NCI-H1092 treated with DMSO at 0.1 percent for 48 hours (cell line): ENCODE data around the gene MT1F.

Experiments
- DNase-seq: peaks from one replicate; lab custom pipeline; 2025; lab: John Stamatoyannopoulos, UW

The MT1F gene

DNA sequence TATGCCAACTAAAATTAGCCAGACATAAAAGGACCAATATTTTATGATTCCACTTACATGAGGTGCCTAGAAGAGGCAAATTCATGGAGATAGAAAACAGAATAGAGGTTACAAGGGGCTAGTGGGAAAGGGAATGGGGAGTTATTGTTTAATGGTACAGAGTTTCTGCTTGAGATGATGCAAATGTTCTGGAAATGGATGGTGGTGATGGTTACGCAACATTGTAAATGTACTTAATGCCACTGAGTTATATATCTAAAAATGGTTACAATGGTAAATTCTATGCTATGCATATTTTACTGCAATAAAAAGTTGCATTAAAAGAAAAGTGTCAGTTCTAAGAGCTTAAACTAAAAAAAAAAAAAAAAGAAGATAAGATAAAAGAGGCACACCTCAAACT lies 42.4 kb downstream of the MT1F start:
- DNase-seq = no peak

DNA sequence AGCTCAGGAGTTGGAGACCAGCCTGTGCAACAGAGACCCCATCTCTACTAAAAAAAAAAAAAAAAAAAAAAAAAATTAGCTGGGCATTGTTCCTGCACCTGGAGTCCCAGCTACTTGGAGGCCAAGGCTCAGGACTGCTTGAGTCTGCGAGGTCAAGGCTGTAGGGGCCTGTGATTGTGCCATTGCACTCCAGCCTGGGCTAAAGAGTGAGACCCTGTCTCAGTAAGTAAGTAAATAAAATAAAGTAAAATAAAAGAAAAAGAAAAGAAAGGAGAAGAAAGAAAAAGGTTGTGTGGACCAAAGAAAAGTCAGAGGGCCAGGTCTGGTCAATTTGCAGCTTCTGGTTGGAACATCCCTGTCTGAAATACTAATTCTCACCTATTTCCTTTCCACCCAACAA lies 42.9 kb downstream of the MT1F start:
- DNase-seq = no peak

DNA sequence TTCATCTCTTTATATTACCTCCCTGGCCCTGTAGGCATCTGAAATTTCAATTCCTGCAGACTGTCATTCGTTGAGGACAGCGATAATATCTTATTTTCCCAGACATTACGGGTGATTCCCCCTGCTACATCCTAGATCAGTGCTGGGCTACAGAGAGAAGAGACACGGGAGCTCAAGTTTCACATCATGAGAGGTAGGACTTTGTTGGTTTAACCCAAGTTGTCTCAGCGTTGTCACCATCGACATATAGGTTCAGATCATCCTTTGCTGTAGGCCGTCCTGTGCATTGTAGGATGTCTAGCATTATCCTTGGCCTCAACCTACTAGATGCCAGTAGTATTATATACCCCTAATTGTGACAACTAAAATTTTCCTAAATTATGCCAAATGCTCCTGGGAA lies 43.8 kb downstream of the MT1F start:
- no peak for DNase-seq

GRCh38 chr16:56702836-56703235 lies 45.1 kb downstream of the MT1F start:
- no peak for DNase-seq
